SJSA1 (cell line): ENCODE measurements around the gene ZBTB18. TPM values are rescaled to one million over a fixed set of nuclear protein-coding genes. Genes with fewer than 3 reads are reported as not detected.
"Not testable (repeated sequence)": the region's sequence is repeated elsewhere in the genome, so short reads cannot be mapped to it uniquely, and the experiment has no call there.

Source experiments
- DNase-seq, 2 experiments: peaks; one replicate each; pipeline ENCODE4 v3.0.0-alpha.2; 2015 to 2020; ENCODE audit warnings: low spot score in 2 of 2, low read depth in 1 of 2
- H3K27ac ChIP-seq: fragments of 250-450 bp; sonication (Bioruptor Pico); 2 replicates; pipeline ENCODE4 v1.5.1; 2020; ENCODE audit warnings: mild to moderate bottlenecking, moderate library complexity
- H3K27me3 ChIP-seq: fragments of 250-450 bp; sonication (Bioruptor Pico); replicated peaks from 2 replicates; pipeline ENCODE4 v1.5.1; 2020; ENCODE audit warnings: mild to moderate bottlenecking, moderate library complexity
- H3K36me3 ChIP-seq: fragments of 250-450 bp; sonication (Bioruptor Pico); 2 replicates; pipeline ENCODE4 v1.5.1; 2020; ENCODE audit warnings: mild to moderate bottlenecking
- H3K4me1 ChIP-seq: fragments of 250-450 bp; sonication (Bioruptor Pico); replicated peaks from 2 replicates; pipeline ENCODE4 v1.6.1; 2021; ENCODE audit warnings: mild to moderate bottlenecking
- H3K4me3 ChIP-seq: fragments of 250-450 bp; sonication (Bioruptor Pico); 2 replicates; pipeline ENCODE4 v1.5.1; 2020; ENCODE audit warnings: mild to moderate bottlenecking
- H3K9me3 ChIP-seq: fragments of 250-450 bp; sonication (Bioruptor Pico); replicated peaks from 2 replicates; pipeline ENCODE4 v1.5.1; 2020; ENCODE audit warnings: mild to moderate bottlenecking
- total RNA-seq: library from RNA; depleted of rRNA; stranded (reverse); fragments of >200 nt; shearing (Covaris generic); gene quantifications from 2 replicates; pipeline ENCODE4 v1.2.3, GENCODE V29; 2014; rRNA removed

Gene ZBTB18
- total RNA-seq, result 36.2 and 38.0 TPM in 2 replicates

DNA sequence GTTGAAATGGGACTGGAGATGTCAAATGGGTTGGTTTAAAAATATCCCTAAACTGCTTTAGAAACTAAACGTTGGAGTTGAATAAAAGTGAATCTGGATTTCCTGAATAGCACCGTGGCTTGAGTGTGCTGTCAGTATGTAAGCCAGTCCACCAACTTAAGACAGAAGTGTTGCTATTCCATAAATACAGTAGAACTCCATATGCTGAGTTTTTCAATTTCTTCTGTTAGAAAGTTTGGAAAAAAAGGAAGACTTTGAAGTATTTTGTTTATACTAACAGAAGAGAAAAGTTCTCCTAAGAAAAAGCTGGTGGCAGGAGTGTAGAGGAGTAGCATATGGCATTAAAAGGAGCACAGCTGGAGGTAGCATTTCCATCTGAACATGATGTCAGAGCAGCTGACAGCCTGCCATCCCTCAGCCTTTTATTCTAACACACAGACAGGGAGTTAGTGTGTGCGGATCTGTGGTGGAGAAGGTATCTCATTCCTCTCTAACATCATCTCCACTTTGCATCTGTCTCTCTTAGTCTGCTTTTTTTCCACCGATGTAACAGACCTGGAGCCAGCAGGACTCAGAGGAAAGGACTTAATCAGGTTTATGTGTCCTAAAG lies at the start of gene ZBTB18:
TSS of gene ZBTB18 (plus strand) at position 449 of the 610 bp plus-strand sequence. CDS start at position 598, 149 bp downstream.
- Histone ChIP-seq H3K4me3 (peak within 1 kb of the TSS; percentile 53), H3K9me3 (no peaks in the 10 kb centered on the region), H3K4me1 (peaks cover 35% of the 10 kb centered on the region), H3K27me3 (no peaks in the 10 kb centered on the region), H3K27ac (no peak within 1 kb of the TSS), H3K36me3 (peaks cover 37% of the 10 kb centered on the region)
- peak in 1 of 2 experiments; percentile 59 for DNase-seq

GRCh38 chr1:244002721-244003120 lies 48.4 kb upstream of the ZBTB18 start:
- Histone ChIP-seq H3K27me3 (no peaks in the 10 kb centered on the region), H3K9me3 (no peaks in the 10 kb centered on the region; the same call in 1 of the 2 replicates), H3K36me3 (no peaks in the 10 kb centered on the region), H3K27ac (no peak overlapping the region), H3K4me1 (0 out of 2 replicates have a peak, but pooled peaks cover 3% of the 10 kb centered on the region), H3K4me3 (no peak overlapping the region)
- DNase-seq, result no peak

GRCh38 chr1:244005455-244005854 lies 45.6 kb upstream of the ZBTB18 start:
- Histone ChIP-seq H3K27ac (no peak overlapping the region), H3K36me3 (no peaks in the 10 kb centered on the region), H3K4me3 (no peak overlapping the region), H3K9me3 (no peaks in the 10 kb centered on the region; the same call in 1 of the 2 replicates), H3K27me3 (no peaks in the 10 kb centered on the region), H3K4me1 (0 out of 2 replicates have a peak, but pooled peaks cover 3% of the 10 kb centered on the region)
- DNase-seq, result no peak

- Histone ChIP-seq H3K9me3 (no peaks in the 10 kb centered on the region; the same call in 1 of the 2 replicates), H3K27me3 (no peaks in the 10 kb centered on the region), H3K36me3 (no peaks in the 10 kb centered on the region)
These were observed 44.6 kb upstream of the ZBTB18 start for GRCh38 chr1:244006381-244006901.

GRCh38 chr1:244006961-244007360 lies 44.1 kb upstream of the ZBTB18 start:
- H3K4me1 ChIP-seq, result peaks cover 6% of the 10 kb centered on the region
- no peak overlapping the region for H3K4me3 ChIP-seq
- H3K27ac ChIP-seq, result no peak overlapping the region
- no peak for DNase-seq
- H3K9me3 ChIP-seq, result no peaks in the 10 kb centered on the region; the same call in 1 of the 2 replicates
- H3K27me3 ChIP-seq, result no peaks in the 10 kb centered on the region
- H3K36me3 ChIP-seq, result no peaks in the 10 kb centered on the region

More at GRCh38 chr1:244006381-244006901, 44.6 kb upstream of the ZBTB18 start:
- Histone ChIP-seq H3K4me3 (no peak overlapping the region), H3K27ac (no peak overlapping the region), H3K4me1 (peaks cover 3% of the 10 kb centered on the region; the same call in 1 of the 2 replicates)
- no peak for DNase-seq

GRCh38 chr1:244010191-244010590 lies 40.9 kb upstream of the ZBTB18 start:
- Histone ChIP-seq H3K9me3 (no peaks in the 10 kb centered on the region), H3K27me3 (no peaks in the 10 kb centered on the region), H3K36me3 (no peaks in the 10 kb centered on the region), H3K4me3 (no peak overlapping the region), H3K4me1 (peaks cover 13% of the 10 kb centered on the region), H3K27ac (no peak overlapping the region)
- no peak for DNase-seq

DNA sequence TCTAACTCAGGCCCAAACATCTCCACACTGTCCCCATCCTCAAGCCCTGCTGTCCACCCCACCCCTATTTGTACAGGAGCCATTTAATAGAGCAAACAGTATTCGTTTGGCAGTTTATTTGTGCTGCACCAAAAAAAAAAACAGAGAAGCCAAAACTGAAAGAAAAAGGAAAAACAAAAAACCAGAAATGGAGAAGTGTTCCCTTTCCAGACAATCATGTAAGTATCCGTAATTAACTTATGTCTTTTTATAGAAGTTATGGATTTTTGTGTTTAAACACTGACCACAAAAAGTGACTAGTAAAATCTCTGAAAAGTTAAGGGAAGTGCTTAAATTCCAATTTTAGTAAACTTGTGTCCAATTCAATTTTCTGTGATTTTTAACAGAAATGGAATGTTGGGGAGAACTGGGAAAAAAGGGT lies 40.4 kb upstream of the ZBTB18 start:
- DNase-seq, result no peak
- no peak overlapping the region for H3K4me3 ChIP-seq
- no peaks in the 10 kb centered on the region for H3K9me3 ChIP-seq
- no peak overlapping the region for H3K27ac ChIP-seq
- H3K27me3 ChIP-seq, result no peaks in the 10 kb centered on the region
- H3K36me3 ChIP-seq, result no peaks in the 10 kb centered on the region
- H3K4me1 ChIP-seq, result peaks cover 13% of the 10 kb centered on the region

DNA sequence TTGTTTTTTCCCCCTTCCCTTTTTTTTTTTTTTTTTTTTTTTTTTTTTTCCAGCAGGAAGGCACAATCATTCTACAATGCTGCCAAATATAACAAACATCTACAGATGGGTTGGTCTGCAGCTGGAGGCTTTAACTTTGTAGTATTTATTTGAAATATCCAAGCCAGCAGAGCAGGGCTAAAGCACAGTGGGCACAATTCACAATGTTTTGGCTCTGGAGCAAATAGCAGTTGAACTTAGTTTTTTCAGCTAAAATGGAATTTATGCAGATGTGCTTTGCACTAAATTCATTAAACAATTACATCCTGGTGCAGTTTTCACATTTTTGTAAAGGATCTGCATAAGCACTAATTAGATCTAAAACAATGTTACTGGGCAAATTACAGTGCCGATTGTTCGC lies 39.8 kb upstream of the ZBTB18 start:
- DNase-seq, result peak in 1 of 2 experiments; percentile 11
- peaks cover 13% of the 10 kb centered on the region for H3K4me1 ChIP-seq
- no peaks in the 10 kb centered on the region for H3K36me3 ChIP-seq
- no peak overlapping the region for H3K27ac ChIP-seq
- no peak overlapping the region for H3K4me3 ChIP-seq
- H3K9me3 ChIP-seq, result no peaks in the 10 kb centered on the region
- H3K27me3 ChIP-seq, result no peaks in the 10 kb centered on the region

DNA sequence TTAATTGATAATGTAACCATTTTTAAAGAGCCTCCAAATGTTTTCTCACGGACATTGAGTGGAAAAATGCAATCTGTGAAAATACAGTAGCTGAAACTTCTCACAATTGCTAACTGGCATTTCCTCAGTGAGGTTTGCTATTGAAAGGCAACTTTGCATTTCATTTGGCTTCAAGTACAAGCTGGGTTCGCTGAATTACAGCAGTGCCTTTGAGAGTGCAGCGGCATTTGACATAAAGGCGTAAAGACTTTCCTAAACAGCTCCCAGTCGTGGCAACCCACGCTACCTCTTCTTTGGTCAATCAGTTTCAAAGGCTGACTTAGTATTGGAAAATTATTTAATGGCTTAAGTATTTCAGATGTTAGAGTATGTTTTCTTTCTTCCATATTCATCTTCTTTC lies 39.3 kb upstream of the ZBTB18 start:
- DNase-seq, result no peak
- no peaks in the 10 kb centered on the region for H3K27me3 ChIP-seq
- H3K27ac ChIP-seq, result peak overlapping the region; percentile 4; the same call in 1 of the 2 replicates
- H3K36me3 ChIP-seq, result no peaks in the 10 kb centered on the region
- H3K4me1 ChIP-seq, result peaks cover 13% of the 10 kb centered on the region
- H3K4me3 ChIP-seq, result no peak overlapping the region
- no peaks in the 10 kb centered on the region for H3K9me3 ChIP-seq

GRCh38 chr1:244012202-244012601 lies 38.9 kb upstream of the ZBTB18 start:
- Histone ChIP-seq H3K27ac (peak overlapping the region; percentile 4; the same call in 1 of the 2 replicates), H3K36me3 (no peaks in the 10 kb centered on the region), H3K4me3 (peak overlapping the region; percentile 16), H3K9me3 (no peaks in the 10 kb centered on the region), H3K27me3 (no peaks in the 10 kb centered on the region), H3K4me1 (peaks cover 13% of the 10 kb centered on the region)
- peak; percentile 42 to 48 for DNase-seq

- no peaks in the 10 kb centered on the region for H3K9me3 ChIP-seq
- H3K4me3 ChIP-seq, result no peak overlapping the region
- H3K36me3 ChIP-seq, result no peaks in the 10 kb centered on the region
- no peaks in the 10 kb centered on the region for H3K27me3 ChIP-seq
- H3K27ac ChIP-seq, result no peak overlapping the region
- DNase-seq, result no peak
- peaks cover 13% of the 10 kb centered on the region for H3K4me1 ChIP-seq
These were observed 38.0 kb upstream of the ZBTB18 start for GRCh38 chr1:244013100-244013499.

- peaks cover 13% of the 10 kb centered on the region for H3K4me1 ChIP-seq
- H3K27ac ChIP-seq, H3K27me3 ChIP-seq, H3K4me3 ChIP-seq, H3K9me3 ChIP-seq, H3K36me3 ChIP-seq, DNase-seq: not testable (repeated sequence)
These were observed 36.2 kb upstream of the ZBTB18 start for GRCh38 chr1:244014862-244015261.

- no peak overlapping the region for H3K27ac ChIP-seq
- no peaks in the 10 kb centered on the region for H3K36me3 ChIP-seq
- H3K9me3 ChIP-seq, result no peaks in the 10 kb centered on the region
- H3K4me1 ChIP-seq, result no peaks in the 10 kb centered on the region
- no peak for DNase-seq
- no peak overlapping the region for H3K4me3 ChIP-seq
- H3K27me3 ChIP-seq, result no peaks in the 10 kb centered on the region
These were observed 31.0 kb upstream of the ZBTB18 start for GRCh38 chr1:244019982-244020485.

- Histone ChIP-seq H3K4me1 (no peaks in the 10 kb centered on the region), H3K9me3 (no peaks in the 10 kb centered on the region), H3K27ac (no peak overlapping the region), H3K4me3 (no peak overlapping the region), H3K27me3 (no peaks in the 10 kb centered on the region), H3K36me3 (no peaks in the 10 kb centered on the region)
- DNase-seq, result no peak
These were observed 29.7 kb upstream of the ZBTB18 start for GRCh38 chr1:244021427-244021826.
